CD4-positive, alpha-beta T cell treated with Interleukin-21 for 1 hour (primary cell): ENCODE results near the gene PEPD.
A peak's percentile ranks its signal among the peaks of the same experiment; 100 is the strongest.
"Not testable (repeated sequence)": the region's sequence is repeated elsewhere in the genome, so short reads cannot be mapped to it uniquely, and the experiment has no call there.

Source experiments
- DNase-seq: peaks from one replicate; pipeline ENCODE4 v3.0.0-alpha.2; 2020

PEPD gene

DNA sequence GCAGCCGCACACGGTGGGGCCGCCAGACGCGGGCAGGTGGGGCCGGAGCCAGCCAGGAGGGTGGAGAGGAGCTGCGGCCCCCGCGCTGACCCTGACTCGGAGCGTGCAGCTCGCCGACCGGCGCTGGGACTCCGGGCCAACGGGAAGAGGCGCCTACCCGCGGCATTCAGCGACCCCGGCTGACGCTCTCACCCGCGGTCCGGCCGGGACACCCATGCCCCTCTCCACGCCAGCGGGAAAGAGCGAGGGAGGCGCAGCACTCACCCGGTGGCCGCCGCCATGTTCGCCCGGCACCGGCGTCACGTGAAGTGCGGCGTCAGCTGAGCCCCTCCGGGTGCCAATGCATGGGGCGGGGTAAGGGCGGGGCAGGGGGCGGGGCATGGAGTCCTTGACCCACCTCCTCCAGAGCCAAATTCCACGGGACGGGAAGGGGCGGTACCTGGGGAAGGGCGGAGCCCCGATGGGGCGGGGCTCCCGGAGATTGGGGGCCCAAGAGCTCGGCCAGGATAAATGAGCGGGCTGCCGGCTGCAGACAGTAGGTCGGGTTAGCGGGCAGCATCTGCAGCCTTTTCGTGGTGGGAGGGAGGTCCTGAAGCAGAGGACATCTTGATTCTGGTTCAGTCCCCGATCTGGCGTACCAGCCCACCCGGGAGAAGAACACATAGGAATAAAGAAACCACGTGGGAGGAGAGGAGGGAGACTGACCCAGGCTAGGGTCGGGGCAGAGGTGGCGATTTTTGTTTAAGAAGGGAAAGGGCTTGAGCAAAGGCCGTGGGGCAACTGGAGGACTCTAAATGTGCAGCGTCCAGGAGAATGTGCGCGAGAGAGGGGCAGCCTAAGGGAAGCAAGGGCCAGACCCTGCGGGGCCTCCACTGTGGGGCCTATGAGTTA is at the start of gene PEPD:
TSS of gene PEPD (minus strand) at position 312 of the 891 bp plus-strand sequence. CDS start at position 281, 31 bp downstream.
- peak; percentile 89 for DNase-seq

DNA sequence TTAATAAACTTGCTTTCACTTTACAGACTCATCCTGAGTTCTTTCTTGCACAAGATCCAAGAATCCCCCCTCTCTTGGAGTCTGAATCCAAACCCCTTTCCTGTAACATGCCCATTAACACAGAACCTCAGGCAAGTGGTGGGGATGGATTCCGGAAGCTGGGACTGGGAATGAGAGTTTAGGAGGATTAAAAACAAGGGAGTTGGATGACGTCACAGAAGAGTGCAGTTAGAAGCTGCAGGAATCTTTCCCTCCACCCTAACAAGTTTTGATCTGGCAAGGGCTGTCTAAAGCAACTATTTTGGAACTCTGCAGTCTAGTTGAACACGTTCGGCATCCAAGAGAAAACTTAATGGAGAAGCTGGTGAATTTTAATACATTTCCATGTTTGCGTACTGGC is 48.2 kb upstream of the PEPD start:
- DNase-seq = no peak

DNA sequence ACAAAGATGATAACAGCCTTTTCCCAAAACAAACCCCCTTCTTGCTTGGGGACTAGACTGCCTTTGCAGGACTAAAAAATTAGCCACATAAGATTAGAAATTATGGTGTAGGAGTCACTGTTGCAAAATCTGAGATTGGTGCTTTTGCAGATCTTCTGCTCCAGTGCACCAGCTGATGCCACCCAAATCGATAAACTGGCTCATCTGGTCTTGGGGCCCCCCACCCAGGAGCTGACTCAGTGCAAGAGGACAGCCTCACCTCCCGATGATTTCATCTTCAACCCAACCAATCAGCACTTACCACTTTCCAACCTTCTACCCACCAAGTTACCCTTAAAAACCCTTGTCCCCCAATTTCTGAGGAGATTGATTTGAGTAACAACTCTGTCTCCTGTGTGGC is 47.1 kb upstream of the PEPD start:
- no peak for DNase-seq

DNA sequence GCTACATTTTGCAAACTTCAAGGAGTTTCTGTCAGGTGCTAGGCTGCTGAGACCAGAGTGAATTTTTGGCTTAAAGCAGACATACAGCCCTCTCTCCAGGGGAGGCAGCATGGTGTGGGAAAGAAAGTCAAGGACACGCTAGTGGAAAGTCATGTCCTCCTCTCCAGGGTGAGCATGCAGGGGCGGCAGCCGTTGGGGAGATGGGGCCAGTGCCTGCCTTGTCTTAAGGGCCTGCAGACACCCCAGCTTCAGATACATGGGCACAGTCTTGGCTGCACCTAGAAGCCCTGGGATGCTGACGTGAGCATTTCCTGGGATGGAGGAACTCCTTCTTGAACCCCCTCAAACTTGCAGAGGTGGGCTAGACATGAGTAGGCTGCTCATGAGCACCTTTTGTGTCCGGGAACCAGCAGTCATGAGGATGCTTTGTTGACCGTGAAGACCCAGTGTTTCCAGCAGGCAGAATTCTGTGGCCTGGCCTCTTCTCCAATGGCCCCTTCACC is 43.3 kb upstream of the PEPD start:
- DNase-seq = no peak

DNA sequence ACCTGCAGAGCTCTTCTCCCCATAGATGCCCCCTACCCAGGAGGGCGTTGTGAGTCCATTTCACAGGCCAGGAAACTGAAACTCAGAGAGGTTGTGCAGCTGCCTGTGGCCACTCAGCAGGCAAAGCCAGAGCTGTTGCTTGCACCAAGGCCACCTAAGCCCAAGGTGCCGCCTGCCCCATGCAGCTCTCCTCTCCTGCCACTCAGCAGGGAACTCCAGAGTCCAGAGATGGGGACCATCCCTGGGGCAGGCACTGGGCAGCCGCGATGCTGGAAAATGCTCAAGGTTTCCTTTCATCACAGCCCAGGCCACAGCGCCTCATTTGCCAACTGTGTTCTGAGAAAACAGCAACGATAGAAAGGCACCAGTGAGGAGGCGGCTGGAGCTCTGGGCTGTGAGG is 41.0 kb upstream of the PEPD start:
- no peak for DNase-seq

DNA sequence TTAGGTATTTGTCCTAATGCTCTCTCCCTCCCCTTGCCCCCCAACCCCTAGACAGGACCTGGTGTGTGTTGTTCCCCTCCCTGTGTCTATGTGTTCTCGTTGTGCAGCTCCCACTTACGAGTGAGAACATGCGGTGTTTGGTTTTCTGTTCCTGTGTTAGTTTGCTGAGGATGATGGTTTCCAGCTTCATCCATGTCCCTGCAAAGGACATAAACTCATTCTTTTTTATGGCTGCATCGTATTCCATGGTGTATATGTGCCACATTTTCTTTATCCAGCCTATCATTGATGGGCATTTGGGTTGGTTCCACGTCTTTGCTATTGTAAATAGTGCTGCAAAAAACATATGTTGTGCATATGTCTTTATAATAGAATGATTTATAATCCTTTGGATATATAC is 40.1 kb upstream of the PEPD start:
- DNase-seq = not testable (repeated sequence)

DNA sequence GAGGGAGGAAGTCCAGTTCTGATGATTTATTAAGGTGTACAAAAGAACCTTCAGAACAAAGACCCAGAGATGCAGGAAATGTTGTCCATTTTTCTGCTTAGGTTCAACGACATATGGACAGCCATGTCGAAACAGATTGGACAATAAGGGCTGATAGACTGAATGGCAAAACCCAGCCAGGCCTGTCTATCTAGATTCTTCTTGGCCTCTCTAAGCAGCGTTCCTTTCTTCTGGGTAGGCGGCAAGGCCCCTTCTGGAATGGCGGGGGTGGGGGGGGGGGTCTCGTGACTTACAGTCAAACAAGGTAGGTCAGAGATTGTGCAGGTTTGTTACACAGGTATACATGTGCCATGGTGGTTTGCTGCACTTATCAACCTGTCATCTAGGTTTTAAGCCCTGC is 39.7 kb upstream of the PEPD start:
- no peak for DNase-seq

DNA sequence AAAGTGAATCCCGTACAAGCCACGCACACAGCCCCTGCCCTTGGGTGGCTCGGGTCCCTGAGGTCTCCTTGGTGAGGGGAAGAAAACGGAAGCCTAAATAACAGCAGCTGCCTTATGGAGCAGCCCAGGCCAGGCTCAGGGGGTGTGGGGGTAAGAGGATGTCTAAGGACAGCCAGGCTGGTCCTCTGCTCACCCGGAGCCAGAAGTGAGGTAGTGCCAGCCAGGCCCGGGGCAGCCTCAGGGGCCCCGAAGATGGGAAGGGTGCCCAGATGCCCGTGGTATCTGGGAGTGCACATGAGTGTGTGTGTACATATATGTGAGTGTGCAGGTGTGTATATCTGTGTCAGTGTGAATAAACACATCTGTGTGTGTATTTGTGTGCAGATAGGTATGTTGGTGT is 38.4 kb upstream of the PEPD start:
- DNase-seq = no peak

DNA sequence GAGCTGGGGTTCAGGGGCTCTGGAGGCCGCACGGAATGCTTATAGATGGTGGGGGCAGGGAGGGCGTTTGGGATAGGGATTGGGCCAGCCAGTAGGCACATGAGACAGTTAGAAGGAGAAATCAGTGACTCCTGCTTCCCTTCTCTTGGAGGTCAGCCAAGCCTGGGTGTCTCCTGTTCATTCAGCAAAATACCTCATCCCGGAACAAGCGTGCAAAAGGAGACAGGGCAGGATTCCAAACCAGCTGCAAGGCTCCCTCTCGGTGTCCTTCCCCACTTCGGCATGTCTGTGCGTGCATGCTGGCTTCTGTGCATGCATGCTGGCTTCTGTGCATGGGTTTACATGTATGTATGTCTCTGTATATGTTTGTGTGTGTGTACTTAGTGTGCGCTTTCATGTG is 37.3 kb upstream of the PEPD start:
- DNase-seq = no peak

DNA sequence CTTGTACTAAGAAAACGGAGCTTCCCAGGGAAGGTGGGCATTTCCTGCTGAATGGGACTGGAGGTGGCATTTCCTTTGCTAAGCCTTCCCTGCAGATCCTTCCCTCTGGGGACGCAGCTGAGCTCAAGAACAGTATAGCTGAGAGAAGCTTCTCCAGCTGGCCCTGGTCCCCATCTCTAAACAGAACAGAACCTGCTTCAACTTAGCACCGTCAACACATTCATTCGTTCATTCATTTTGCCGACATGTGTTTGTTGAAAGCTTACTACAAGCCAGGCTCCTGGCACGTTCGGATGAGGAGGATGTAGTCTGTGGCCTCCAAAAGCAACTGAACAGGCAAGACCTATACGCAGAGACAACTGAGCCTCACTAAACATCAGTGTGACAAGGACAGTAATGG is 36.6 kb upstream of the PEPD start:
- no peak for DNase-seq

DNA sequence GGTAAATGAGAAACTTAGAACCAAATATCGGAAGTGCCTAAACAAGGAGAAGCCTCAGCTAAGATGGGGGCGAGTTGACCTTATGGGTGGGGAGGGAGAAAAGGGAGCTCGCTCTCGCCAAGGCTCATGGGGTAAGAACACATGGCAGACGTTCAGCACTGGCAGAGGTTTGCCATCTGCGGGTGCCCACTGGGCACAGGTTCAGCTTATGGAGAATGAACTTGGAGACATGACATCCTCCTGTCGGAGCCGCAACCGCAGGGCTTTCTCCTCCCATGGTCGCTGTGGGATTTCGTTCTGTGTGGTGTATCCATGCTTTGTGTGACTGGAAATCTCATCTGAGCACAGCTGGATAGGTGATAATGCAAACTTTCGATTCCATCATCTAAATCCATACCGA is 36.1 kb upstream of the PEPD start:
- no peak for DNase-seq

DNA sequence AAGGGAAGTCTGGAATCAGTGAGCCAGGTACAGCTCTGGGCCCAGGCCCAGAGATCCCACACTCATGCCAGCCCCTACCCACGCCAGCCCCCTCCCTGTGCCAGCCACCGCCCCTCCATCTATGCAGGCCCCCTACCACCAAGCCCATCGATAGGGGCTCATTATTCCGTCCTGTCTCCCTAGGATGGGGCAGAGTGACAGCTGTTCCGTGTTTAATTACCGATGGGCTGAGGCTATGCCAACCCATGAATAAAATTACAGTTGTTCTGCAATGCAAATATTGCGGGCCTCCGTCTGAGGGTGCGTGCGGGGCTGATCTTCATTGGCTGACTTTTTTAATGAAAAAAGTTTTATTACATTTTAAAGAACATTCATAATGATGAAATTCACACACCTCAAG is 35.6 kb upstream of the PEPD start:
- DNase-seq = no peak

DNA sequence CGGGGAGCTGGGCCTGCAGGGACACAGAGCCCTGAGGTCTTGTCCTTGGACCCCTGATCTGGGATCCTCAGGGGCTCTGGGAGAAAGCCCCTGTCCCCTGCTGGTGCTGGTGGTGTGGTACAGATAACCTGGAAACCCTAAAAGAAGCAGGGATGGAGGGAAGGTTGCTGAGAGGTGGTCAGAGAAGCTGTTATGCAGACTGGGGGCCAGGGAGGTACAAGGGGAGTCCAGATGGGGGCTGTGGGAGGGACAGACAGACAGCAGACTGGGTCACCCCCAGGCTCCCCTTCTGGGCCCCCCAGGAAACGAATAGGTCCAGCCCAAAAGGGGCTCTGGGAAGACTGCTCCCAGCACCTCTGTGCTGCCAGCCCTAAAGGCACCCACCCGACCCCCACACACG is 34.7 kb upstream of the PEPD start:
- DNase-seq = no peak

DNA sequence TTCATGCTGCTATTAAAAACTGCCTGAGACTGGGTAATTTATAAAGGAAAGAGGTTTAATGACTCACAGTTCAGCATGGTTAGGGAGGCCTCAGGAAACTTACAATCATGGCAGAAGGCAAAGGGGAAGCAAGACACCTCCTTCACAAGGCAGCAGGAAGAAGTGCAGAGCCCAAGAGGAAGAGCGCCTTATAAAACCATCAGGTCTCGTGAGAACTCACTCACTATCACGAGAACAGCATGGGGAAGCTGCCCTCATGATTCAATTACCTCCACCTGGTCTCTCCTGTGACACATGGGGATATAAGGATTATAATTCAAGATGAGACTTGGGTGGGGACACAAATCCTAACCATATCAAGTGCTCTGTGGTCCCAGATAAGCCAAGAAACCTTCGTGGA is 34.1 kb upstream of the PEPD start:
- DNase-seq = not testable (repeated sequence)

DNA sequence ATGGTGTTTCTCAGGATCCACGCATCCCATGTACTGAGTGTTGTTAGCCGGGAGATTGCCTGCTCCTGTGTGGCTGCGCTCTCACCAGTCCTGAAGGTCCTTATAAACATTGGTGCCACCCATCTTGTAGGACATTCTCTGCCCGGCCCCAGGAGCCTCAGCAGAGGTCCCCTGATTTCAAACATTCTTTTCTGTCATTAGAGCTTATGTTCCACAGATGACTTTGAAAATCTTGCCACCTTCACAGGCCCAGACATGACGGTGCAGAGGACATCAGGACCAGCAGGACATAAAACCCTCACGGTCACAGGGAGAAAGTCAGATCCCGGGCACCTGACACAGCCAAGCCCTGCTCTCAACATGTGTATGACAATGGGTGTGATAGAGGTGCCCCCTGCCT is 33.2 kb upstream of the PEPD start:
- no peak for DNase-seq

DNA sequence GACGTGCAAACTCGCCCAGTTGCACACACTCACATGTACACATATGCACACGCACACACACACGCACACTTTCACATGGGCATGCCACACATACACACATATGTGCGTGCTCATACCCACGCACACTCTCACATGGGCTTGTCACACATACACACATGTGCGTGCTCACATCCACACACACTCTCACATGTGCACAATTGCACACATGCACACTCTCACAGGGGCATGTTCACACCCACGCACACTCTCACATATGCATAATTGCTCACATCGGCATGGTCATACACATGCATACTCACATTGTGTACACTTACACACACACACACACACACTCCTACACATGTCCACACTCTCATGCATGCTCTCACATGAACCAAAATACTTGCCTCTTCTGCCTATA is 32.8 kb upstream of the PEPD start:
- no peak for DNase-seq

DNA sequence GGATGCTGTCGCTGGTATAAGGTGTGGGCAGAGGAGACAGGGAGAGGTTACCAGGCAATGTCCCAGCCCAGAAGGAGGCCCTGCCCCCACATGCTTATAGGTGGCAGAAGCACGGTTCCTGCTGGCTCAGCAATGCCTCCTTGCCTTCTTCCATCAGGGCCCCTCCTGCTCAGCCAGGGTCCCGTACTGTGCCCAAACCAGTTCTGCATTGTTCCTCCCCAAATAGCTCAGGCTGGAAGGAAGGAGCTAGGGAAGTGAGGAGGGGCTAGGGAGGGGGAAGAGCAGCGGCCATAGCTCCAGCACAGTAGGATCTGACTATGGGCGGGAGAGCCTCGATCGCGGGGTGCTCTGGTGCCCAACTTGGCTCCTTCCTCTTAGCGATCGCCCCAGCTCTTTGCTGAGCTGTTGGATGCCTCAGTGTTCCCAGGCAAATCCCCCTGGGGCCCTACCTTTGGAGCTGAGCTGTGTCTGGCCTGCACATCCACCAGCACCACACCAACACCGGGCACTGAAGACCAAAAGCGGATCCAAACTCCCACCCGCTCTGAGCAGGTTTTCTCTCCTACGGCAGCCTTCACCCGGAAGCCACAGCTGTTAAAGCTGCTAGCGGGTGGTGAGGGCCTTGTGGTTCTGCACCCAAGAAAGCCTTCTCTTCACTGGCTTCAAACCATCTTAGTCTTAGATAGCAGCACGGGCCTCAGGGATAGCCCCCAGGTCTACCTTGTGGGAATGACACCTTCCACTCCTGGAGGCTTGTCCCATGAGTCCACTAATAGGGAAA is 32.1 kb upstream of the PEPD start:
- no peak for DNase-seq

DNA sequence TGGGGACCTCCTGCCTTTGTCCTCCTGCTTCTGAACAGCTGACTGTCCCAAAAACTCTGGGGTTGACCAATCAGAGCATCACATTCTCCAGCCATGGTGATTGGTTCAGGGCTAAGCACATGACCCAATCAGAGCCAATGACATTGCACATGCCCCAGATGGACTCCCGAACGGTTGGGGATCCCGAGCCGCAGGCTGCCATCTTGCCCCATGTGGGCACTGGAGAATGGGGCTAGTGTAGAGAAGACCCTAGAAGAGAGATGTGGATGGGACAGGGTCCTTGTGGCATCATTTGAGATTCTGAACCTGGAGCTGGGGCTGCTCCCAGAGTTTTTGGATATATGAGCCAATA is 31.3 kb upstream of the PEPD start:
- no peak for DNase-seq

DNA sequence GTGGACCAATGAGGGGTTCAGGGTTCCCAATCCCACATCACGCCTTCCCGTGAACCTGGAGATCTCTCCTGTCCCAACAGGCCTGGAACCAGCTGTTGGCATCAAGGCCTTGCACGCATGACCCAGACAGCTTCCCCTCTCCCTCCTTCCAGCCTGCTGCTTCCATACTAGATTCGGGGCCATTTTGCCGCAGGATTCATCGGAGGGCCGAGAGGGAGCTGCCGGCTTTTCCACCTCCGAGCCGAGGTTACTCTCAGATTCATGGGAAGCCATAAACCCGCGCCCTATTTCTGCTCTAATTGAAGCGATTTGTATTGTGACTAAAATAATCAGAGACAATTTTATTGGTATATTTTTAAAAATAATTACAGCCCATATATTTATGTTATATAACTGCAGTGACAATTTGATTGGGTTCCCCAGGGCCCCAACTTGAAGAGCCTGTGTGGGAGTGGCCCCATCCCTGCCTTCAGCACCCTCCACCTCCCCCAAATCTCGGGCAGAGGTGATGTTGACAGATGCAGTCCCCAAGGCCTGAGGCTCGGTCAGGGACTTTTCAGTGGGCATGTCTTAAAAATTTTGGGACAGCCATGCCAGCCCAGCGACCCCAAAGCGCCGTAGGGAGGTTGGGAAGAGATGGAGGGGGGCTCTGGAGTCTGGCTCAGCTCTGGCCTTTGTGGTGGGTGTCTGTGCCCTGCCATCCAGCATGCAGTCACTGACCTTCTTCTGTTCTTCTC is 30.8 kb upstream of the PEPD start:
- DNase-seq = no peak

DNA sequence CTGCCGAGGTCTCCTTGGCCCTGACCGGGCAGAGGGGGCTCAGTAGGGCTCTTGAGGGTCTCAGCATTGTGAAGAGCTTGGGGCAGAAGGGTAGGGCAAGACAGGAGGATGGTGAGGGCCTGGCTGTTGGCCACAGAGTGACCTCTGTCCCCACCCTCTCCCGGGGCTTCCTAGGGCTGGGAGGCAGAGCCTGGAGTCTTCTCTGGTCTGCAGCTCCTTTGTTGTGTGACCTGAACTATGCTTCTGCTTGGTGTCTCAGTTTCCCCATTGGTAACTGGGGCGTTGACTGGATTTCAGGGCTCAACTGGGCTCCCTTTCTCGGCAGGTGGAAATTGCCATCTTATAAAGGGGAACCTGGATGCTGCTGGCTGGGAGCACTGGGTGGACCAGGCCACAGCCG is 30.1 kb upstream of the PEPD start:
- no peak for DNase-seq

DNA sequence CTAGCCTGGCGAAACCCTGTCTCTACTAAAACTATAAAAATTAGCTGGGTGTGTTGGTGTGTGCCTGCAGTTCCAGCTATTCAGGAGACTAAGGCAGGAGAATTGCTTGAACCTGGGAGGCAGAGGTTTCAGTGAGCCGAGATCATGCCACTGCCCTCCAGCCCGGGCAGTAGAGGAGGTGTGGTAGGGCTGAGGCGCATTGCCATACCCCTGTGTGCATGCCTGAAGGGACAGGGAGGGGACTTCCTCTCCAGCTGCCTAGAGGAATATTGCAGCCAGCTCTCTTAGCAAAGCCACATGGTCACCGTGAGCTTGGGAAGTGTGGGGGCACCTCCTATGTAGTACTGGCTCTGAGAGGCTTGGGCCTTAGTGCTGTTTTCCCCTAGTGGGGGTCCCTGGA is 29.2 kb upstream of the PEPD start:
- DNase-seq = no peak

DNA sequence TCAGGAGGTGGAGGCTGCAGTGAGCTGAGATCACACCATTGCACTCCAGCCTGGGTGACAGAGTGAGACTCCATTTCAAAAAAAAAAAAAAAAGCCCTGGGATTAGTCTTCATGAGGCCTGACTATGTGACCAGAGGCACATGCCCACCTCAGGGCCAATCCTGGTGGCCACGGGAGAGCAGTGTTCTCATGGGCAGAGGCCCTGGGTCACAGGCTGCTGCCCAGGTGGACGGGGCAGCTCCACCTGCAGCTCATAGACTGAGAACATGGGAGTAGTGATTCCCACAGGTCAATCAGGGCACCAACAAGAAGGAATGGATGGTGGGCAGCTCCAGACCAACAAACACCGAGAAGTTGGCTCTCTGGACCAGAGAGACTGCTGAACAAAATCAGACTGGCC is 26.1 kb upstream of the PEPD start:
- DNase-seq = no peak

DNA sequence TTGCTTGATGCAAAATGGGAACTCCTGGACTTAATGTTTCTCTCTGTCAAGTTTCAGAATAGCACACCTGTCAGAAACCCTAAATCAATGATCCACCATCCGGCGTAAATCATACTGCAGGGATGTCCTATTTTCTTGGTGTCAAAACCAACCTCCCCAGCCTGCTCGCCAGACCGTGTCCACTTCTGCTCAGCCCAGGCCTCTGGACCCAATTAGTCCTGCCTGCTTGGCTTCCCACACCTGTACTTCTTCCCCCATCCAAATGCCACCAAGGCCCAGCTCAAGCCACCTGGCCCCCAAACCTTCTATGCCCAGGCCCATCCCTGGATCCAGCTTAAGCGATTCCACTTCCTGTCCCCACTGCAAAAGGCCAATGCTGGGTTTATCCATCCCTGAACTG is 25.1 kb upstream of the PEPD start:
- DNase-seq = no peak
